CD4-positive, alpha-beta T cell treated with Interleukin-15 for 1 hour (primary cell): ENCODE data around the gene NEK4.
"Not testable (repeated sequence)": the region's sequence is repeated elsewhere in the genome, so short reads cannot be mapped to it uniquely, and the experiment has no call there.

Experiments
- DNase-seq: peaks from one replicate; pipeline ENCODE4 v3.0.0-alpha.2; 2020

NEK4 gene

DNA sequence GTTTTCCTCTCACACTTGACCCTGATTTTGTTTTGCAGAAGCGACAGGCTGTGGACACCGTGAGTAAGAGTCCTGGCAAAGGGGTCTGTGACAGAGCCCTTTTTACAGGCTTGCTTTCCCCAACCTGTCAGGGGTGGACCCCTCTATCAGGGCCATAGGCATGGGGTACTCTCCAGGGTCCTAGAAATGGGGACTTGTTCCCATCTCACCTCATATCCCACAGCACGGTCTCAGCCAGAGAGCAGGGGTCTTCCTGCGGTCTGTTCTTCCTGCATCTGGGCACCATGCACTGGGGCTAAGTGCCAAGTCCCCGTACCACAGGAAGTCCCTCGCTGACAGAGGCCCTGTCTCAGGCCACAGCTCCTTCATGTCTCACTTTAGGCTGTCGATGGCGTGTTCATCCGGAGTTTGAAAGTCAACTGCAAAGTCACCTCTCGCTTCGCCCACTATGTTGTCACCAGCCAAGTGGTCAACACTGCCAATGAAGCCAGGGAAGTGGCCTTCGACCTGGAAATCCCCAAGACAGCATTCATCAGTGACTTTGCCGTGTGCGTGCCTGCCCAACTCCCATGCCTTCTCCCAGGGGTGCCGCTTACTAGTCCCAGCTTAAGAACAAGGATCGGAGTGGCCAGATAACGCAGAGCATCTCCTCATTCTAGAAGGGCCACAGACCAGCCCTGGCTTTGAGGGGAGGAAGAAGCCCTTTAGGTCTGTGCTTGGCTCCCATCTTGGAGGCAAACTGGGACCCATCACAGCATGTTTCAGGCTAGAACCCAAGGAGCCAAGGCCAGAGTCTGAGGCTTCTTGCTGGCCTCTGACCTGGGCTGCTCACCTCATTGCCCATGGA, 7.4 kb upstream of the NEK4 start:
- no peak for DNase-seq

DNA sequence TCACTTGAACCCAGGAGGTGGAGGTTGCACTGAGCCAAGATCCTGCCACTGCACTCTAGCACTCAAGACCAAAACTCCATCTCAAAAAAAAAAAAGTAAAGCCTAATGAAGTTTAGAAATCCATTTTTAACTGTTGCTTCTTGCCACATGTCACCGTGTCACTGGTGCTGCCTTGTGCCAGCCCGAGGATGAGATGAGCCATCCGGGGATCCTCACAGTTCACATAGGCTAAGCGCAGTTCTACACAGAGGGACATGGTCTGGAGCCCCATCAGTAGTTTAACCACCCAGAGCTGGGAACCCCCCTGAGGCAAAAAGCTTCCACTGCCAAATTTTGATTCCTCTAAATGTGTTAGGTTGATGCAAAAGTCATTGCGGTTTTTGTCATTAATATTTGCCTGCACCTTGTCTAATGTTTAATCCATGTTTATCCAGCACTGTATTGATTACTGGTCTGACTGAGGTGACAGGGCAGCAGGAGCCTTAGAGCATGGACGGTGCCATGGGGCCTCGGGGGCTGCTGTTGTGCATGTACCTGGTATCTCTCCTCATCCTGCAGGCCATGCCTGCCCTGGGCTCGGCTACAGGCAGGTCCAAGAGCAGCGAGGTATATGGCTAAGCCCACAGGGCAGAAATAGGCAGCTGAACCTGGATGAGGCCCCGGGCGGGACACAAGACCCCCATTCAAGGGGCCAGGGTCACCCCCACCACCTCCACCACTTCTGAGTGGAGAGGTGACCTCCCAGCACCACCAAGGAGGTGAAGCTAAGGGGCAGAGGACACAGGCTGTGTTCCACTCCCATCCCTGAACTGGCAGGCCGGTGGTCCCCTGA, 6.6 kb upstream of the NEK4 start, which contains the start of gene ITIH1:
Gene ITIH1, plus strand, starts transcription at position 473 of the 832 bp plus-strand sequence. Its CDS starts 17 bp downstream, at position 490.
- DNase-seq = no peak

DNA sequence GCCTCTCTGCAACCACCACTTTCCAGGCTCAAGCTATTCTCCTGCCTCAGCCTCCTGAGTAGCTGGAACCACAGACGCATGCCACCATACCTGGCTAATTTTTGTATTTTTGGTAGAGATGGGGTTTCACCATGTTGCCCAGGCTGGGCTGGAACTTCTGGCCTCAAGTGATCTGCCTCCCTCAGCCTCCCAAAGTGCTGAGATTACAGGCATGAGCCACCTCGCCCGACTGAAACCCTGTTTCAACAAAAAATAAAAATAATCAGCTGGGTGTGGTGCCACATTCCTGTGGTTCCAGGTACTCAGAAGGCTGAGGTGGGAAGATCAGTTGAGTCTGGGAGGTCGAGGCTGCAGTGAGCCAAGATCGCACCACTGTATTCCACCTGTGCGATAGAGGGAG, 5.7 kb upstream of the NEK4 start:
- not testable (repeated sequence) for DNase-seq

DNA sequence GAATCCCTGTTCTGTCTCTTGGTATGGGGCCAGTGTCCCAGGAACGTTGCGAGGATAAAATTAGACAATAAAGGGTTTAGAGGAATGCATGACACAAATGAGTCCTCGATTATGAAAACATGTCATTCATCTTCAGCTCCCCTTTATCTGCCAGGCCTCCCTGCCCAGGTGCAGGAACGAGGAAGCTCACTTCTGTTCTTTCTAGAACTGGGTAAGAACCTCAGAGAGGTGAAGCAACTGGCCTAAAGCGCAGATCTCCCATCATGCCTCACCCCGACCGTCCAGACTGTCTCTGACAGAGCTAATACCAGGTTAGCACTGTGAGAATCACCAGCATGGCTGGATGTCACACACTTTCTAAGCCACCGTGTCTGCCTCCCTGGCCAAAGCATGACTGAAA, 5.1 kb upstream of the NEK4 start:
- DNase-seq = no peak

DNA sequence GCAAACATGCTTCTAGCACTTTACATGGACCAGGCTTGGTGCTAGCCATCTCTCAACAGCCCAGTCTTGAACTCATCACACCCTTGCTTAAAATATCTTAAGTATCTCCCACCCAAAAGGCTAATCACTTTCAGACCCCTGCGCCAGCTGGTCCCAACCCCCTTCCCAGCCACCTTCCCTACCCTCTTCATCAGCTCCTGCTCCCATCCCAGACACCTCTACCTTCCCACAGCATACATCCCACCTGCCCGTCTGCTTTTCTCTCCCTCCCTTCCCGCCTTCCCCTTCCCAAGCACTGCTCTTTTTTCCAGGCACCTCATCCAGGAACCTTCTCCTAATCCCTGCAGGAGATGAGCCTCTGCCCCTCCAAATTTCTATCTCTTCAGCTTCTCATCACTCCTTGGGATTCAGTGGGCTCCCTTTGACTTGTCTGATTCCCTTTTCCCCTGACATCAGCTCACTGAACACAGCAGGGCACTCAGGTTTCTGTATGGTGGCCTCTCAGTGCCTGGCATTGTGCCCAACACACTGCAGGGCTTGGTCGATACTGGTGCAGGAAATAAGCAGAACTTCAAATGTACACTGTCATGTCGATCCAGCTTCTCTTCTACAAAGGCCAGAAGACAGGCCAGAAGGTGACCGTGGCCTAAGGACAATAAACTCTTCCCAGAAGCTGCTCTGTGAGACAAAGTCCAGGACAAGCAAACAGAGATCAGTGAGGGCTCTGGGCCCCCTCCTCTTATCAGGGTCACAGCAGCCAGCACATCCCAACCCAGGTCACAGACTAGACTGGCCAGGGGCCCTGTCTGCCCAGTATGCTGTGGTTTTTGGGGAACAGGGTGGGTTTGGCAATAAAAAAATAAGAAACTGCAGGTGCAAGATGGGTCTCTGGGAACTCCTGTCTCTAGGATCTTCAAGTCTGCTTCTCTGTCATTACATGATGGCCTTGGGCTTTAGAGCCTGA, 4.4 kb upstream of the NEK4 start:
- DNase-seq = no peak

DNA sequence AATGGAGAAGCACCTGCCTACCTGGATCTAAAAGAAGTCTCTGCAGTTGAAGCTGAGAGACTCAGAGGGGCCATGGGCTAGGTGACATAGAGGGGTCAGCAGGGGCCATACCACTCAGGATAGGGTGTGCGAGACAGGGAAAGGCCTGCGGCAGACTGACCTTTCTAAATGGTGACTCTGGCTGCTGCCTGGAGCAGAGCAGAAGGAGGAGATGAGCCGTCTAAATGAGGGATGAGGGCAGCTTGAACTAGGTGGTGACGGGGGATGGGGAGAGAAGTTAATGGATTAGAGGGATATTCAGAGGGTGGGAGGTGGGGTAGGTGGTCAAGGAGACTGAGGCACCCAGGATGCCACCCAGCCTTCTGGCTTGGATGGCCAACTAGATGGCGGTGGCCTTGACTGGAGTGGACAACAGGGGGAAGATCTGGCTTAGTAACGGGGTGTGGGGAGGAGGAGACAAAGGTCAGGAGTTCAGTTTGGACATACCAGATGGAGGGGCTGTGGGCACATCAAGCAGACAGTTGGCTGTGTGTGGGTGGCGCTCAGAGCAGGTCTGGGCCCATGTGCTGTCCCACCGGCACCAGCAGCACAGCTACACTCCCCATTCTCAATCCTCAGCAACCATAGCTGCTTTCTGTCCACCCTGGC, 3.5 kb upstream of the NEK4 start:
- DNase-seq = no peak

DNA sequence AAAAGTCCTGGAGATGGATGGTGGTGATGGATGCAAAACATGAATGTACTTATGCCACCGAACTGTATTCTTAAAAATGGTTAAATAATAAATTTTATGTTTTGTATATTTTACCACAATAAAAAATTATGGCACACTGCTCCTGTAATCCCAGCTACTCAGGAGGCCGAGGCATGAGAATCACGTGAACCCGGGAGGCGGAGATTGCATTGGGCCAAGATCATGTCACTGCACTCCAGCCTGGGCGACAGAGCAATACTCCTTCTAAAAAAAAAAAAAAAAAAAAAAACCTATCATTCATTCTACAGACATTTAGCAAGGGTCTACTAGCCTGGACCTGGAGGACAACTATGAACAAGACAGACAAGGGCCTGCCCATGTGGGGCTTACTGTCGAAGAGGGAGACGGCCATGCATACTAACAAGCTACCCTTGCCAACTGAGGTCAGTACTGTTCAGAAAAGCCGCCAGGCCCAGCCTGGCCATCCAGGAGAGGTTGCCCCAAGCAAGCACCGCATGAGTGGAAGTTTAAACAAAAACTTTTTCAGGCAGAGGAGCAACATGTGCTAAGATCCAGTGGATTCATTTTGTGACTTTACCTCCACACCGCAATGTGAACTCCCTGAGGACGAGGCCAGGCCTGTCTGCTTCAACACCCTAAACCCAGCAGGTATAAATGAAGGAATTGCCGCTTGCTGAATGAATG, 2.8 kb upstream of the NEK4 start:
- no peak for DNase-seq

DNA sequence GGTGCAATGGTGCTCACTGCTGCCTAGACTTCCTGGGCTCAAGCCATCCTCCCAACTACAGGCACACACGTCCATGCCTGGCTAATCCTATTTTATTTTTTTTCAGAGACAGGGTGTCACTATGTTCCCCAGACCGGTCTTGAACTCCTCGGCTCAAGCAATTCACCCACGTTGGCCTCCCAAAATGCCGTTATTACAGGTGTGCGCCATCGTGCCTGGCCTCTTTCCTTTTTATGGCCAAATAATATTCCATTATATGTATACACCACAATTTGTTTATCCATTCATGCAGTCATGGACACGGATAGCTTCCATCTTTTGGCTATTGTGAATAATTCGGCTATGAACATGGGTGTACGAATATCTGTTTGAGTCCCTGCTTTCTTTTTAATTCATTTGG, 962 bp upstream of the NEK4 start:
- no peak for DNase-seq

DNA sequence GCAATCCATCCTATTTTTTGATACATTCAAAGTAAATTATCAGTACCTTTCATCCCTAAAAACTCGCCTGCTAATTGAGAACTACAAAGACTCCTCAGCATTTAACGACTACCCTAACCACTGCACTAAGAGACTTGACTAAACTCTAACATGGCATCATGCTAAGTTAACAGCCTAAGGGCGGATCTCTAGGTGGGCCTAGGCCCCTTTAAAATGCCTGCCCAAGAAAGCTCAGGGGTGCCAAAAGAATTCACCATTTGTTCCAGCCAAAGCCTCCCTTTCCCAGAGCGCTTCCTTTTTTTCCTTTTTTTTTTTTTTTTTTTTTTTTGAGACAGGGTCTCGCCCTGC, 568 bp upstream of the NEK4 start:
- DNase-seq = no peak

DNA sequence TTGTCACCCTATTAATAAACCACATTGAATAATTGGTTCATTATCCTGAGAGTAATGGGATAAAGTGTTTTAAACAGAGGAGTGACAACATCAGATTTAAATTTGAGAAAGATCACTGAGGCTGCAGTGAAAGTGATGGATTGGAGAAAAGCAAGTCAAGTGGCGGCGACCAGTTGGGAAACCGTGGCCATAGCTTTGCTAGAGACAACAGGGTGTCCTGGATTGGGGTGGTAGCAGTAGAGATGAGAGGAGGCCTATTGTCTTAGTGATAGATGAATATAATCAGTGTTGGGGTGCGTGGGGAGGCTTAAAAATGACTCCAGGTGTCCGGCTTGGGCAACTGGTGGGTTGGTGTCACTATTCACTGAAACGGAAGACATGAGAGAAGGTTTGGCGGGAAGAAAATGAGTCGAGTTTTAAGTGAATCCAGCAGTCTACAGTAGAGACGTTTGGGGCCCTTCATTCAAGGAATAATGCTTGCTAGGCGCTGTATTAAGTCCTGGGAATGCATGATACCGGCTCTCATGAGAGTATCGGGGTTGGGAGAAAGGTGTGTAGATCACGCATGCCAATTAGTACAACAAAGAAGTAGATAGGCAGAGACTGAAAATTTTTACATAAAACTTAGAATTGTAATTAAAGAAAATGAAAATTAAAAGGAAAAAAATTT, 819 bp downstream of the NEK4 start:
- no peak for DNase-seq

DNA sequence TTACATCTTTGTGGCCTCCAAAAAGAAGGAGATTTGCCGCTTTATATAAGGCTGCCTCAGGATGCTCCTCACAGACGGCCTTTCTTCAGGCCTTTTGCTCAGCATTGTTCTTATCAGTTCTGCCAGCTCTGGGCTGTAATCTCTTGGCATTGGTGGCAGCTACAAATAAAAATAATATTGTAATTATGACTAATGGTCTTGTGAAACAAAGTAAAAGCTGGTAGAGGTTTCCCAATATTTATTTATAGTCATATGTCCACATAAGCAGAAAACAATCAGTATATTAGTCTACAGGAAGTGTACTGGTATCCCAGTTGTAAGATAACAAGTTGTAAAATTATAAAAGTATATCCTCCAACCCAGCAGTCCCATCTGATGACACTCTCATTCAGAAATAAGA, 7.3 kb downstream of the NEK4 start:
- no peak for DNase-seq

DNA sequence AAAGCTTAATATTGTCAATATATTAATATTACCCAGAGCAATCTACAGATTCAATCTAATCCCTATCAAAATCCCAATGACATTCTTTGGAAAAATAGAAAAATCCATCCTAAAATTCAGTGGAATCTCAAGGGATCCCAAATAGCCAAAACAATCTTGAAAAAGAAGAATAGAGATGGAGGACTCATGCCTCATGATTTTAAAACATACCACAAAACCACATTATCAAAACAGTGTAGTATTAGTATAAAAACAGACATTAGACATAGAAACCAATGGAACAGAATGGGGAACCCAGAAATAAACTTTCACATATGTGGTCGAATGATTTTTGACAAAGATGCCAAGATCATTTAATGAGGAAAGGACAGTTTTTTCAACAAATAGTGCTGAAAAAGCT, 14.6 kb downstream of the NEK4 start:
- DNase-seq = no peak

DNA sequence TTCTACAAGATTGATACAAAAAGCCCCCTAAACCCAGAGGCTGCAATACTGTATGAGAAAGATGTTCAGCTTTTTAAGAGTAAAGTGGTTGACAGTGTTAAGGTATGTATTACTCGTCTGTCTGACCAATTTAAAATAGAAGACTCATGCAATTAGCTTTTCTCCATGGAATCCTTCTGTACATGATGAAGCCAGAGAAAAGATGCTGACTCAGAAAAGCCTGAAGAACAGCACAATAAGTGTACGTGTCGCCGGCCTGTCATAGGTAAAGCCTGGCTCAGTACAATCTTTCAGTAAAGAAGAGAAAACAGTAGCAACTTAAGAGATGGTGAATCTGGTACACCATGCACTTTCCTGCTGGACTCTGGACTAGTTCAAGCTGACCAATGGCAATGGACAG, 16.4 kb downstream of the NEK4 start:
- DNase-seq = no peak

DNA sequence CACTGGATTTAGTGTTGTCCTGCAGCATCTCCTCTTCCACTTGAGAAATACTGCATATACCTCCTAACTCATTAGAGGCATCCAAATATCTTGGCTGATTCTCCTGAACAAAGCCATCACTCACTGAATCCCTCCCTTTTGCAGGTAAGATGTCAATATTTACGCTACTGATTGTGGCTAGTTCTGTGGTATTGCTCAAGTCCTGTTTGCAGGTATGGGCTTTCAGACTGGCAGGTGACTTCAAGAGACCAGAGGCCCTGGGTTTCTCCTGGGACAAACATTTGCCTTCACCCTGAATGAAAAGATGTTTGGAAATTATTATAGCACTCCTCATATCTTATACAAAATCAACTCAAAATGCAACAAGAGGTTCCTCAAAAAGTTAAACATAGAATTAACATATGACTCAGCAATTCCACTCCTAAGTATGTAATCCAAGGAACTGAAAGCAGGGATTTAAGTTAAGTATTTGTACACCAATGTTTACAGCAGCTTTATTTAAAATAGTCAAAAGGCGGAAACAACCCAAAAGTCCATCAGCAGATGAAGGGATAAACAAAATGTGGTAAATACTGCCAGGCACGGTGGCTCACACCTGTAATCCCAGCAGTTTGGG, 18.6 kb downstream of the NEK4 start:
- DNase-seq = no peak

DNA sequence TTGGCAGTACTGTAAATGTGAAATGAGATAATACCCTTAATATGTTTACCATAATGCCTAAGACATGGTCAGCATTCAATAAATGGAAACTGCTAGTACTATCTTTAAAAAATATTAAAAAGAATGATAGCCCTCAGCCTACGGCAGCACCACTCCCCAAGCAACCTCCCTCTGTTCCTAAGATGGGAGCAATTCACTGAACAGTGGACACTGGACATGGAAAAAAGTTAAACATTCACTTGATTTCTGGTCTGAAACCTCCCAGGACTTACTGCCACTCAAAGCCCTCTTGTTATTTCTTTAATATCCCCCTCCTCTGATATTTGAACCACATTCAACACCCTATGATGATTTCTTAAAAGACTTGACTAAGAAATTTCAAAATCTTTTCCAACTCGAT, 27.0 kb downstream of the NEK4 start:
- no peak for DNase-seq

DNA sequence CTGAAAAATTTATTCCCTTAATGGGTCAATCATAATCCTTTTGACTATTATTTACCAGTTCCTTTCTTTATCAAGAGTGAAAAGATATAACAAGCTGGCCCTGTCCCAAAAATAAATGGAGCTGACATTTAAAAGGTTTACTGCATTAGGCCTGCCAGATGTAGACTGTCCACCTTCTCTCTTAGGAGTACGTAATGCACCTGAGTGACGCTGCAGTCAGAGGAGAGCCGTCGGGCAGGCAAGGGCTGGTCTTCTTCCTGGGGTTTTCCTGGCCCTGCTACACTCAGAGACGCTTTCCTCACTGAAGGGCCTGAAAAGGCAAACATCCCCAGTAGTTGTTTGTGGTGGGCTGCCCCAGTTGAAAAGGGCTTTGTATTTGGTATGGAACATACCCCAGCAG, 27.6 kb downstream of the NEK4 start:
- no peak for DNase-seq

DNA sequence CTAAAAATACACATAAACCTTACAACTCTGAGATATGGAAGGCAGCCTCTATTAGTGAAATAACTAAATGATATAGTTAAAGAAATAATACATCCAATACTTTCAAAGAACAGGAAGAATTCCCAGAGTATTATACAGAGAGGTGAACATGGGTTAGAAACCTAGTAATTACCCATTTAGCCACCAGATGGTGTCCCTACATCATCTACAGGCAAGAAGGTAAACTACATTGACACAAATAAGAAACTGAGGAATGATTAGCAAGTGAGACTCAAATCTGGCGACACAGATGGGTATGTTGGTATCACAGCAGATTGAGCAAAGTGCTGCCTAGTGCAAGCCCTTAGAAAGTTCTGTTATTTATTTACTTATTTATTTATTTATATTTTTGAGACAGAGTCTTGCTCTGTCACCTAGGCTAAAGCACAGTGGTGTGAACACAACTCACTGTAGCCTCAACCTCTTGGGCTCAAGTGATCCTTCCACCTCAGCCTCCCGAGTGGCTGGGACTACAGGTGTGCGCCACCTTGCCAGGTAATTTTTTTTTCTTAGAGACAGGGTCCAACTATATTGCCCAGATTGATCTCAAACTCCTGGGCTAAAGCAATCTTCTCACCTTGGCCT, 28.2 kb downstream of the NEK4 start:
- no peak for DNase-seq

DNA sequence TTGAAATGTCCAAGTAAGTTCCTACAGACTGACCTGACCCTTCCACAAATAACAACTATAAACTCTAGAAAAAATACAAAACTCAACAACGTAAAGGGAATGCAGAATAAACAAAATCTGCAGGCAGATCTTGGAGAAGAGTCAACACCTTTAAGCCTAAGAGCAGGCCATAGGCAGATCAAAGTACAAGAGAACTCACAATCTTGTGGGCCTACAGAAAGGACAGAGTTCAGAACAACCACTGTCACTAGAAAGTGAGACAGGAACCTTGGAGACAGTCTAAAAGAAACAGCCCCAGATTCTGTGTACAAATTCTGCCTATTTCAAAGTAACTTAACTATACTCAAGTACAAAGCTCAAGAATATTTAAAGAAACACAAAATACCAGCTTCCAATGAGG, 31.0 kb downstream of the NEK4 start:
- DNase-seq = no peak

DNA sequence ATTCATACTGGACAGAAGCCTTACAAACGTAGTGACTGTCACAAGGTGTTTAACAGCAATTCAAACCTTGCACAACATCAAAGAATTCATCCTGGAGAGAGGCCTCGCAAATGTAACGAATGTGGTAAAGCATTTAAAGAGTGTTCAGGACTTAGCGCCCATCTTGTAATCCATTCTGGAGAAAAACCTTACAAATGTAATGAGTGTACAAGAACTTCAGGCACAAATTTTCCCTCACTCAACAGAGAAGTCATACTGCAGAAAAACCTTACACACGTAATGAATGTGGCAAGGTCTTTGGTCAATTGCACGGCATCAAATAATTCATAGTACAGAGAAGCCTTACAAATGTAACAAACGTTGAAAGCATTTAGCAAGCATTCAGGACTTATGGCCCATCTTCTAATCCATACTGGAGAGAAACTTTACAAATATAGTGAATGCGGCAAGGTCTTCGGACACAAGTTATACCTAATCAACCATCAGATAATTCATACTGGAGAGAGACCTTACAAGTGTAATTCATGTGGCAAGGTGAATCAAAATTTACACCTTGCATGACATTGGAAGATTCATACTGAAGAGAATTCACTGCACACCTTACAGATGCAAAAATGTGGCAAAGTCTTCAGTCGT, 37.4 kb downstream of the NEK4 start:
- no peak for DNase-seq

DNA sequence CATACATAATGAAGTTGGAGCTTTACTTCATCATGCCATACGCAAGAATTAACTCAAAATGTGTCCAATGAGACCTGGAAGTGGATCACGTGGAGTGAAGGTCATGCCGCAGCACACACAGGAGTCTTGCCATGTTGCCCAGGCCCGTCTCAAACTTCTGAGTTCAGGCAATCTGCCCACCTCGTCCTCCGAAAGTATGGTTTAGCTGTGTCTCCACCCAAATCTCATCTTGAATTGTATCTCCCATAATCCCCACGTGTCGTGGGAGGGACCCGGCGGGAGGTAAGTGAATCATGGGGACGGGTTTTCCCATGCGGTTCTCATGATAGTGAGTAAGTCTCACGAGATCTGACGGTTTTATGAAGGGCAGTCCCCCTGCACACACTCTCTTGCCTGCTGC, 39.1 kb downstream of the NEK4 start:
- DNase-seq = no peak
